ENCODE data around the gene POLDIP3.
"Not testable (repeated sequence)": the region's sequence is repeated elsewhere in the genome, so short reads cannot be mapped to it uniquely, and the experiment has no call there.

GRCh38 chr22:42563943-42564342, 50.7 kb downstream of the POLDIP3 start:
- TF ChIP-seq, protein P1, sequence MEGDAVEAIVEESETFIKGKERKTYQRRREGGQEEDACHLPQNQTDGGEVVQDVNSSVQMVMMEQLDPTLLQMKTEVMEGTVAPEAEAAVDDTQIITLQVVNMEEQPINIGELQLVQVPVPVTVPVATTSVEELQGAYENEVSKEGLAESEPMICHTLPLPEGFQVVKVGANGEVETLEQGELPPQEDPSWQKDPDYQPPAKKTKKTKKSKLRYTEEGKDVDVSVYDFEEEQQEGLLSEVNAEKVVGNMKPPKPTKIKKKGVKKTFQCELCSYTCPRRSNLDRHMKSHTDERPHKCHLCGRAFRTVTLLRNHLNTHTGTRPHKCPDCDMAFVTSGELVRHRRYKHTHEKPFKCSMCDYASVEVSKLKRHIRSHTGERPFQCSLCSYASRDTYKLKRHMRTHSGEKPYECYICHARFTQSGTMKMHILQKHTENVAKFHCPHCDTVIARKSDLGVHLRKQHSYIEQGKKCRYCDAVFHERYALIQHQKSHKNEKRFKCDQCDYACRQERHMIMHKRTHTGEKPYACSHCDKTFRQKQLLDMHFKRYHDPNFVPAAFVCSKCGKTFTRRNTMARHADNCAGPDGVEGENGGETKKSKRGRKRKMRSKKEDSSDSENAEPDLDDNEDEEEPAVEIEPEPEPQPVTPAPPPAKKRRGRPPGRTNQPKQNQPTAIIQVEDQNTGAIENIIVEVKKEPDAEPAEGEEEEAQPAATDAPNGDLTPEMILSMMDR (IDR thresholded peaks at IDR 0.05): not testable (repeated sequence)
- TF ChIP-seq POLR2A (IDR thresholded peaks at IDR 0.05): not testable (repeated sequence)

Data from gastroesophageal sphincter (tissue), 3 donors.